Colonic mucosa (tissue), 4 donors: ENCODE measurements around the gene TCF12. TPM values are rescaled to one million over a fixed set of nuclear protein-coding genes. Genes with fewer than 3 reads are reported as not detected.

Experiments used
- DNase-seq: peaks from one replicate; pipeline ENCODE4 v3.0.0-alpha.2; 2020
- H3K27ac ChIP-seq: fragments of 200-600 bp; one replicate; pipeline ENCODE4 v1.8.0; 2021
- H3K27me3 ChIP-seq: fragments of 200-600 bp; one replicate; pipeline ENCODE4 v1.8.0; 2021
- H3K36me3 ChIP-seq: fragments of 200-600 bp; one replicate; pipeline ENCODE4 v1.8.0; 2021
- H3K4me1 ChIP-seq: fragments of 200-600 bp; one replicate; pipeline ENCODE4 v1.8.0; 2021; ENCODE audit warnings: mild to moderate bottlenecking
- H3K4me3 ChIP-seq: fragments of 200-600 bp; one replicate; pipeline ENCODE4 v1.8.0; 2021
- H3K9ac ChIP-seq, 2 donors: one replicate each; pipeline ENCODE4 v1.7.0; 2013; ENCODE audit warnings: control low read depth in 2 of 2, low read depth in 2 of 2, low read length in 2 of 2
- H3K9me3 ChIP-seq: fragments of 200-600 bp; one replicate; pipeline ENCODE4 v1.8.0; 2021
- intact Hi-C: fragments of 100-400 bp; cut with DNase I; formaldehyde crosslinking; loops from one replicate; pipeline ENCODE4 v1.14.1; 2022
- total RNA-seq, 2 donors: library from RNA; stranded (reverse); fragmentation: NEBNext Ultra II Directional in 1 of 2; extraction: Animal tissue kit (Norgen Biotek cat#: 25700) in 1 of 2; gene quantifications; one replicate each; pipeline ENCODE4 v1.2.1, GENCODE V29; 2021
- TF ChIP-seq, protein P1 (sequence below): fragments of 200-600 bp; IDR thresholded peaks from one replicate; pipeline ENCODE4 v1.8.0; 2022; ENCODE audit warnings: antibody characterized with exemption, mild to moderate bottlenecking
- donor health status: healthy.
- donor health status: DM: no; HTN: no; CAD: no.
- donor health status: DM: no; HTN: no; CAD: no.

TCF12 gene
- total RNA-seq, 2 donors from 2014 or later = 68.7 to 76.3 TPM

- intact Hi-C loops = no loop called here
- Histone ChIP-seq H3K27me3 (no peaks in the 10 kb centered on the region), H3K36me3 (no peaks in the 10 kb centered on the region), H3K9ac (no peak overlapping the region), H3K27ac (no peak overlapping the region), H3K9me3 (no peaks in the 10 kb centered on the region), H3K4me3 (no peak overlapping the region), H3K4me1 (peaks cover 9% of the 10 kb centered on the region)
- TF ChIP-seq, protein P1, sequence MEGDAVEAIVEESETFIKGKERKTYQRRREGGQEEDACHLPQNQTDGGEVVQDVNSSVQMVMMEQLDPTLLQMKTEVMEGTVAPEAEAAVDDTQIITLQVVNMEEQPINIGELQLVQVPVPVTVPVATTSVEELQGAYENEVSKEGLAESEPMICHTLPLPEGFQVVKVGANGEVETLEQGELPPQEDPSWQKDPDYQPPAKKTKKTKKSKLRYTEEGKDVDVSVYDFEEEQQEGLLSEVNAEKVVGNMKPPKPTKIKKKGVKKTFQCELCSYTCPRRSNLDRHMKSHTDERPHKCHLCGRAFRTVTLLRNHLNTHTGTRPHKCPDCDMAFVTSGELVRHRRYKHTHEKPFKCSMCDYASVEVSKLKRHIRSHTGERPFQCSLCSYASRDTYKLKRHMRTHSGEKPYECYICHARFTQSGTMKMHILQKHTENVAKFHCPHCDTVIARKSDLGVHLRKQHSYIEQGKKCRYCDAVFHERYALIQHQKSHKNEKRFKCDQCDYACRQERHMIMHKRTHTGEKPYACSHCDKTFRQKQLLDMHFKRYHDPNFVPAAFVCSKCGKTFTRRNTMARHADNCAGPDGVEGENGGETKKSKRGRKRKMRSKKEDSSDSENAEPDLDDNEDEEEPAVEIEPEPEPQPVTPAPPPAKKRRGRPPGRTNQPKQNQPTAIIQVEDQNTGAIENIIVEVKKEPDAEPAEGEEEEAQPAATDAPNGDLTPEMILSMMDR = no peak
- no peak for DNase-seq
Measured at GRCh38 chr15:56991017-56991416, 72.6 kb downstream of the TCF12 start.

- Histone ChIP-seq H3K4me3 (no peak overlapping the region), H3K27me3 (no peaks in the 10 kb centered on the region), H3K9me3 (no peaks in the 10 kb centered on the region), H3K27ac (no peak overlapping the region), H3K9ac (no peak overlapping the region), H3K4me1 (peaks cover 9% of the 10 kb centered on the region), H3K36me3 (no peaks in the 10 kb centered on the region)
- no peak for DNase-seq
- intact Hi-C loops = no loop called here
- TF ChIP-seq, protein P1 = no peak
Measured at GRCh38 chr15:56992725-56993124, 74.3 kb downstream of the TCF12 start.

- Histone ChIP-seq H3K9me3 (no peaks in the 10 kb centered on the region), H3K4me3 (no peak overlapping the region), H3K9ac (no peak overlapping the region), H3K27ac (no peak overlapping the region), H3K36me3 (no peaks in the 10 kb centered on the region), H3K27me3 (no peaks in the 10 kb centered on the region), H3K4me1 (peaks cover 3% of the 10 kb centered on the region)
- intact Hi-C loops = no loop called here
- TF ChIP-seq, protein P1 = no peak
- DNase-seq = no peak
Measured at GRCh38 chr15:56994280-56994679, 75.8 kb downstream of the TCF12 start.

DNA sequence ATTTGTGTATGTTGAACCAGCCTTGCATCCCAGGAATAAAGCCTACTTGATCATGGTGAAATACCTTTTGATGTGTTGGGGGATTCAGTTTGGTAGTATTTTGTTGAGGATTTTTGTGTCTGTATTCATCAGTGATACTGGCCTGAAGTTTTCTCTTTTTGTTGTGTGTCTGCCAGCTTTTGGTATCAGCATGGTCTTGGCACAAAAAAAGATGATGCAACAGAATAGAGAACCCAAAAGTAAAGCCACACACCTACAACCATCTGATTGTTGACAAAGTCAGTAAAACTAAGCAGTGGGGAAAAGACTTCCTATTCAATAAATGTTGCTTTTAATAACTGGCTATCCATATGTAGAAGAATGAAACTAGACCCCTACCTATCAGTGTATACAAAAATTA, 77.6 kb downstream of the TCF12 start:
- H3K9me3 ChIP-seq = no peaks in the 10 kb centered on the region
- no peaks in the 10 kb centered on the region for H3K36me3 ChIP-seq
- H3K4me1 ChIP-seq = no peaks in the 10 kb centered on the region
- no peaks in the 10 kb centered on the region for H3K27me3 ChIP-seq
- H3K27ac ChIP-seq = no peak overlapping the region
- intact Hi-C loops = no loop called here
- TF ChIP-seq, protein P1 = no peak
- no peak overlapping the region for H3K9ac ChIP-seq
- no peak overlapping the region for H3K4me3 ChIP-seq
- no peak for DNase-seq

GRCh38 chr15:56996746-56997470, 78.5 kb downstream of the TCF12 start:
- no peaks in the 10 kb centered on the region for H3K36me3 ChIP-seq
- no peaks in the 10 kb centered on the region for H3K9me3 ChIP-seq
- no peak overlapping the region for H3K4me3 ChIP-seq
- H3K27me3 ChIP-seq = no peaks in the 10 kb centered on the region
- H3K9ac ChIP-seq = no peak overlapping the region
- H3K27ac ChIP-seq = no peak overlapping the region
- no peak for DNase-seq
- no peaks in the 10 kb centered on the region for H3K4me1 ChIP-seq
- intact Hi-C loops = no loop called here
- TF ChIP-seq, protein P1 = no peak
